ENCODE results near the gene SH2D3C.

DNA sequence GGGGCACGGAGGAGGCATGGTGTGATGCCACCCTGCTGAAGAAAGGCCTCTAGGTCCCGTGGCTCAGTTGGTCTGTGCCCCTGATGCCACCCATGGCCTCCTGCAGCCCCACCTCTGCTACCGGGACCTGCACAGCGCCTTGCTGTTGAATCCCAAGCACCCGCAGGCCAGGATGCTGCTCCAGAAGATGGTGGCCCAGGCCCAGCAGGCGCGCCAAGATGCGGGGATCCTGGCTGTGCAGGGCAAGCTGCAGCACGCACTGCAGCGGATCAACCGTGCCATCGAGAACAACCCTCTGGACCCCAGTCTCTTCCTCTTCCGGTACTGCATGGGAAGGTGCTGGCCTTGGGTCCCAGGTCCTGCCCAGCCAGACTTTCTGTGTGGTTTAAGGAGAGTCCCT lies 55.5 kb downstream of the SH2D3C start:
- TF ChIP-seq ZNF565 (CRISPR knock-in tag; conservative IDR thresholded peaks at IDR 0.05; ENCODE audit: low read depth) = no peak
- TF ChIP-seq ESRRG (CRISPR knock-in tag; IDR thresholded peaks at IDR 0.05) = no peak
- no peak for TF ChIP-seq ZC3H10 (CRISPR knock-in tag; IDR thresholded peaks at IDR 0.05)
